NCI-H82 (cell line): ENCODE data around the gene GRK5.

ENCODE experiments used
- DNase-seq: peaks from one replicate; lab custom pipeline; 2025; lab: John Stamatoyannopoulos, UW

The GRK5 gene

GRCh38 chr10:119442758-119443060 lies 235.3 kb downstream of the GRK5 start:
- DNase-seq = no peak

- DNase-seq = no peak
These were observed 236.1 kb downstream of the GRK5 start for GRCh38 chr10:119443441-119443840.

GRCh38 chr10:119443970-119444660 lies 236.7 kb downstream of the GRK5 start:
- DNase-seq = no peak

GRCh38 chr10:119444866-119445265 lies 237.5 kb downstream of the GRK5 start:
- DNase-seq = no peak

- peak; percentile 78 for DNase-seq
These were observed 238.1 kb downstream of the GRK5 start for GRCh38 chr10:119445311-119445934.

GRCh38 chr10:119445935-119446317 lies 238.6 kb downstream of the GRK5 start:
- no peak for DNase-seq

GRCh38 chr10:119446441-119447277 lies 239.3 kb downstream of the GRK5 start:
- DNase-seq = no peak

GRCh38 chr10:119447421-119447820 lies 240.1 kb downstream of the GRK5 start:
- DNase-seq = no peak

- no peak for DNase-seq
These were observed 240.6 kb downstream of the GRK5 start for GRCh38 chr10:119447823-119448546.

- DNase-seq = peak; percentile 32
These were observed 241.5 kb downstream of the GRK5 start for GRCh38 chr10:119448628-119449584.

GRCh38 chr10:119449760-119450461 lies 242.5 kb downstream of the GRK5 start:
- no peak for DNase-seq

GRCh38 chr10:119450606-119451299 lies 243.4 kb downstream of the GRK5 start:
- DNase-seq = no peak

GRCh38 chr10:119451300-119451896 lies 244.0 kb downstream of the GRK5 start:
- no peak for DNase-seq

GRCh38 chr10:119452396-119452795 lies 245.0 kb downstream of the GRK5 start:
- DNase-seq = no peak

GRCh38 chr10:119453313-119453712 lies 245.9 kb downstream of the GRK5 start:
- DNase-seq = no peak

GRCh38 chr10:119454316-119454715 lies 246.9 kb downstream of the GRK5 start:
- DNase-seq = no peak

GRCh38 chr10:119454990-119455389 lies 247.6 kb downstream of the GRK5 start:
- no peak for DNase-seq

- no peak for DNase-seq
These were observed 248.5 kb downstream of the GRK5 start for GRCh38 chr10:119455609-119456434.

- no peak for DNase-seq
These were observed 249.1 kb downstream of the GRK5 start for GRCh38 chr10:119456435-119456810.
